SK-N-MC (cell line): Measurements from ENCODE around the gene RAB17.

Experiments
- EZH2 ChIP-seq: fragments of 200-600 bp; sonication (generic); IDR thresholded peaks from one replicate; pipeline ENCODE4 v1.6.1; 2017; ENCODE audit warnings: antibody characterized with exemption
- POLR2AphosphoS5 ChIP-seq: IDR thresholded peaks from 2 replicates; pipeline ENCODE4 v1.6.1; 2012; ENCODE audit warnings: mild to moderate bottlenecking, low read depth, low read length, borderline replicate concordance

- TF ChIP-seq POLR2AphosphoS5, result no peak
- TF ChIP-seq EZH2, result no peak
Observed at GRCh38 chr2:237581751-237582746, 8.5 kb downstream of the RAB17 start.
